Fibroblast of the aortic adventitia (primary cell): Measurements from ENCODE around the gene AAK1. TPM values are rescaled to one million over a fixed set of nuclear protein-coding genes. Genes with fewer than 3 reads are reported as not detected.
"Not testable (repeated sequence)": the region's sequence is repeated elsewhere in the genome, so short reads cannot be mapped to it uniquely, and the experiment has no call there.

Experiments used
- DNase-seq: peaks from one replicate; pipeline ENCODE4 v3.0.0-alpha.2; 2010; ENCODE audit warnings: low read depth
- H3K4me3 ChIP-seq: 2 replicates; pipeline ENCODE4 v1.5.1; 2011; ENCODE audit warnings: low read depth, mild to moderate bottlenecking, control low read depth, low read length, moderate library complexity
- total RNA-seq: library from RNA; depleted of rRNA; stranded (reverse); fragments of >200 nt; gene quantifications from 2 replicates; pipeline ENCODE4 v1.2.3, GENCODE V29; 2012; ENCODE audit warnings: low replicate concordance
- TF ChIP-seq, protein P1 (sequence below): IDR thresholded peaks from 2 replicates; pipeline ENCODE4 v1.5.1; 2011; ENCODE audit warnings: mild to moderate bottlenecking, low read length, control low read depth, inconsistent platforms; ENCODE audit not compliant: insufficient read depth

The AAK1 gene
- total RNA-seq, 1 donor: 82.6 TPM

GRCh38 chr2:69629921-69630608, 13.5 kb downstream of the AAK1 start:
- TF ChIP-seq, protein P1, sequence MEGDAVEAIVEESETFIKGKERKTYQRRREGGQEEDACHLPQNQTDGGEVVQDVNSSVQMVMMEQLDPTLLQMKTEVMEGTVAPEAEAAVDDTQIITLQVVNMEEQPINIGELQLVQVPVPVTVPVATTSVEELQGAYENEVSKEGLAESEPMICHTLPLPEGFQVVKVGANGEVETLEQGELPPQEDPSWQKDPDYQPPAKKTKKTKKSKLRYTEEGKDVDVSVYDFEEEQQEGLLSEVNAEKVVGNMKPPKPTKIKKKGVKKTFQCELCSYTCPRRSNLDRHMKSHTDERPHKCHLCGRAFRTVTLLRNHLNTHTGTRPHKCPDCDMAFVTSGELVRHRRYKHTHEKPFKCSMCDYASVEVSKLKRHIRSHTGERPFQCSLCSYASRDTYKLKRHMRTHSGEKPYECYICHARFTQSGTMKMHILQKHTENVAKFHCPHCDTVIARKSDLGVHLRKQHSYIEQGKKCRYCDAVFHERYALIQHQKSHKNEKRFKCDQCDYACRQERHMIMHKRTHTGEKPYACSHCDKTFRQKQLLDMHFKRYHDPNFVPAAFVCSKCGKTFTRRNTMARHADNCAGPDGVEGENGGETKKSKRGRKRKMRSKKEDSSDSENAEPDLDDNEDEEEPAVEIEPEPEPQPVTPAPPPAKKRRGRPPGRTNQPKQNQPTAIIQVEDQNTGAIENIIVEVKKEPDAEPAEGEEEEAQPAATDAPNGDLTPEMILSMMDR: no peak
- no peak overlapping the region for H3K4me3 ChIP-seq
- DNase-seq: no peak

DNA sequence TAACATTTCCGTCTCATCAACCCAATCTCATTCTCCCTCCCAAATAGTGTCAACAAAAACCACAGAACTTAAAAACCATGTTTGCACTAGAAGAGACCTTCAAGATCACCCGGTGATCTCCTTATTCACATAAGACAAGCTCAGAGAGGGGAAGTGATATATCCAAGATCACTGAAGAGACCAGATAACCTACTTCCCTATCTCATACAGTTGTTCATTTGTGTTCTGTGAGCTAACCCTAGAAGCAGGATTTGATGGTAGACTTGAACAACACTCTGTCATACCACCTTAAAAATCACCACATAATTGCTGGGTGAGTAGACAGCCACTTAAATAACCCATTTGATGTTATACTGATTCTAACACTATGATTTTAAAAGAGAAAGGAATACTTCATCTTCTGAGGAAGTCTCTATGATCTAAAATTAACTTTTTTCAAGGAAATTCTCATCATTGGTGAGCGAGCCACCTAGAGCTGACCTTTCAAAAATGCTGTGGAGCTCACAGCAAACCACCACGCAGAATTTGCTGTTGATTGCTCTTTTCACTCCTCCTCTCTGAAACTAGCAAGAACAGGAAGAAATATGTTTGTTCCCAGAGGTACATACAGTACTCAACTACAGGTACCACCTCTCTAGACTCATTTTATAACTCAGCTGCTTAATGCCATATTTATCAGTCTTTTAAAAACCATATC, 15.1 kb downstream of the AAK1 start:
- no peak for DNase-seq
- TF ChIP-seq, protein P1: no peak

GRCh38 chr2:69625078-69625795, 18.3 kb downstream of the AAK1 start:
- DNase-seq: no peak
- no peak overlapping the region for H3K4me3 ChIP-seq
- TF ChIP-seq, protein P1: peak; percentile 4

More for the DNA sequence above, 15.1 kb downstream of the AAK1 start:
- no peak overlapping the region for H3K4me3 ChIP-seq

- no peak for DNase-seq
- TF ChIP-seq, protein P1: no peak
- no peak overlapping the region for H3K4me3 ChIP-seq
These were observed 18.9 kb downstream of the AAK1 start for GRCh38 chr2:69624611-69625010.

DNA sequence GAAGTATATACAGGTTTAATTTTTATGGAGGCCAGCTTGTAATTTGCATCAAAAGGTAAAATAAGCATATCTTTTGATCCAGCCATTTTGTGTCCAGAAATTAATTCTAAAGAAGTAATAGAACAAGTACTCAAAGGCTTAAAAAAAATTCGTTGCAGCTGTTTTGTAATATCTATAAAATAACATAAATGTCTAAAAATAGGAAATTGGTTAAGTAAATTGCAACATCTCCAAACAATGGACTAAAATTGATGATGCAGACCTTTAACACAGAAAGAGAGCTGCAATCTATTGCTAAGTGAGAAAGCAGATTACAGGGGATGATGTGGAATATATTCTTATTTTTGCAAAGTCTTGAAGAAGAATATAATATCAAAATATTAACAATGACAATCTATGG, 19.4 kb downstream of the AAK1 start:
- TF ChIP-seq, protein P1: no peak
- peak; percentile 53 for DNase-seq
- no peak overlapping the region for H3K4me3 ChIP-seq

- TF ChIP-seq, protein P1: no peak
- no peak overlapping the region for H3K4me3 ChIP-seq
- DNase-seq: no peak
These were observed 20.3 kb downstream of the AAK1 start for GRCh38 chr2:69623236-69623635.

- DNase-seq: not testable (repeated sequence)
These were observed 20.7 kb downstream of the AAK1 start for GRCh38 chr2:69622805-69623204.

GRCh38 chr2:69622017-69622540, 21.5 kb downstream of the AAK1 start:
- not testable (repeated sequence) for H3K4me3 ChIP-seq, DNase-seq

More at GRCh38 chr2:69622805-69623204, 20.7 kb downstream of the AAK1 start:
- H3K4me3 ChIP-seq: not testable (repeated sequence)
